Measurements from ENCODE around the gene NOS2. TPM values are rescaled to one million over a fixed set of nuclear protein-coding genes. Genes with fewer than 3 reads are reported as not detected.
"Not testable (repeated sequence)": the region's sequence is repeated elsewhere in the genome, so short reads cannot be mapped to it uniquely, and the experiment has no call there.

Gene NOS2
- total RNA-seq, 1 donor from 2014 or later: 0.25 TPM

GRCh38 chr17:27748360-27748825 lies 51.9 kb downstream of the NOS2 start:
- Mint-ChIP-seq H3K4me1 (ENCODE audit: low read depth, unreplicated experiment) (peaks cover 6% of the 10 kb centered on the region), H3K27me3 (ENCODE audit: unreplicated experiment) (peaks cover 10% of the 10 kb centered on the region), H3K4me3 (ENCODE audit: unreplicated experiment) (no peak overlapping the region), H3K27ac (ENCODE audit: unreplicated experiment) (no peak overlapping the region), H3K9me3 (ENCODE audit: unreplicated experiment) (peaks cover 6% of the 10 kb centered on the region), H3K36me3 (ENCODE audit: unreplicated experiment) (no peaks in the 10 kb centered on the region)
- DNase-seq: no peak
- TF ChIP-seq, protein P1, sequence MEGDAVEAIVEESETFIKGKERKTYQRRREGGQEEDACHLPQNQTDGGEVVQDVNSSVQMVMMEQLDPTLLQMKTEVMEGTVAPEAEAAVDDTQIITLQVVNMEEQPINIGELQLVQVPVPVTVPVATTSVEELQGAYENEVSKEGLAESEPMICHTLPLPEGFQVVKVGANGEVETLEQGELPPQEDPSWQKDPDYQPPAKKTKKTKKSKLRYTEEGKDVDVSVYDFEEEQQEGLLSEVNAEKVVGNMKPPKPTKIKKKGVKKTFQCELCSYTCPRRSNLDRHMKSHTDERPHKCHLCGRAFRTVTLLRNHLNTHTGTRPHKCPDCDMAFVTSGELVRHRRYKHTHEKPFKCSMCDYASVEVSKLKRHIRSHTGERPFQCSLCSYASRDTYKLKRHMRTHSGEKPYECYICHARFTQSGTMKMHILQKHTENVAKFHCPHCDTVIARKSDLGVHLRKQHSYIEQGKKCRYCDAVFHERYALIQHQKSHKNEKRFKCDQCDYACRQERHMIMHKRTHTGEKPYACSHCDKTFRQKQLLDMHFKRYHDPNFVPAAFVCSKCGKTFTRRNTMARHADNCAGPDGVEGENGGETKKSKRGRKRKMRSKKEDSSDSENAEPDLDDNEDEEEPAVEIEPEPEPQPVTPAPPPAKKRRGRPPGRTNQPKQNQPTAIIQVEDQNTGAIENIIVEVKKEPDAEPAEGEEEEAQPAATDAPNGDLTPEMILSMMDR (IDR thresholded peaks at IDR 0.05; ENCODE audit: partially characterized antibody, unreplicated experiment): no peak

GRCh38 chr17:27747462-27748359 lies 52.6 kb downstream of the NOS2 start:
- H3K27me3 Mint-ChIP-seq (ENCODE audit: unreplicated experiment): peaks cover 10% of the 10 kb centered on the region
- H3K4me3 Mint-ChIP-seq (ENCODE audit: unreplicated experiment): no peak overlapping the region
- H3K36me3 Mint-ChIP-seq (ENCODE audit: unreplicated experiment): no peaks in the 10 kb centered on the region
- no peak overlapping the region for H3K27ac Mint-ChIP-seq (ENCODE audit: unreplicated experiment)
- H3K4me1 Mint-ChIP-seq (ENCODE audit: low read depth, unreplicated experiment): peaks cover 6% of the 10 kb centered on the region
- H3K9me3 Mint-ChIP-seq (ENCODE audit: unreplicated experiment): peaks cover 6% of the 10 kb centered on the region
- TF ChIP-seq, protein P1 (IDR thresholded peaks at IDR 0.05; ENCODE audit: partially characterized antibody, unreplicated experiment): peak; percentile 52
- DNase-seq: no peak

DNA sequence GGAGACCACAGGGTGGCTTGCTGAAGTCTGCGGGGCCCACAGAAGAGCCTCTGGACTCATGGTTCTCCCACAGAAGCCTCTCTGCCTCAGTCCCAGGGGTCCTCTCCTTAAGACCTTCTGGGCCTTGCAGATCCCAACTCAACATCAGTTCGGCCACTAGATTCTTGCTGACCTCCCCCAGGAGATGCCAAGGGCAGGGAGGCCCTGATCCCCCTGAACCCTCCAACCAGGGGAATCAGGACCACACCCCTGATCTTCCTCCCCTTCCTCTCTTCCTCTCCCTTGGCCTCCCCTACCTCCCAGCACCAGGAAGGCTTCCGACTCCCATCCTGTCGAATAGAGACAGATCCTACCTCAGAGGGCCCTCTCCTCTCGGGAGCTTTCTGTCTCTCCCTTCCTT lies 53.4 kb downstream of the NOS2 start:
- Mint-ChIP-seq H3K4me3 (ENCODE audit: unreplicated experiment) (no peak overlapping the region), H3K27ac (ENCODE audit: unreplicated experiment) (no peak overlapping the region), H3K9me3 (ENCODE audit: unreplicated experiment) (peaks cover 6% of the 10 kb centered on the region), H3K36me3 (ENCODE audit: unreplicated experiment) (no peaks in the 10 kb centered on the region), H3K4me1 (ENCODE audit: low read depth, unreplicated experiment) (peaks cover 6% of the 10 kb centered on the region), H3K27me3 (ENCODE audit: unreplicated experiment) (peaks cover 10% of the 10 kb centered on the region)
- no peak for DNase-seq
- TF ChIP-seq, protein P1 (IDR thresholded peaks at IDR 0.05; ENCODE audit: partially characterized antibody, unreplicated experiment): no peak

DNA sequence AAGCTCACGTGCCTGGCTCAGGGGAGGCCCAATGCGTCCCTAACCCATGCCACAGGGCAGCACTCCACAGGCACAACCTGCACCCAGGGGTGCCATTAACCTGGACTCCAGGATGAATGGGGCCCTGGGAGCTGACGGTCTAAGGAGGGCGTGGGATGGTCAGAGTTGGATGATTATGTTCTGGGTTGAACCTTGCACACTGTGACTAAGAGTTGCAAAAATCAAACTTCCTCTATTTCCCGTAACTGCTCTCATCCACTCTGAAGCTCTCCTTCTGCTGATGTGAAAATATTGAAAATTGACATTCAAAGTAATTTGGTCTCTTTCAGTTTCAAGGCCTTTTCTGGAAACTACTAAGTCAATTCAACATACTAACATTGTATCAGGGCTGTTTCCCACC lies 54.0 kb downstream of the NOS2 start:
- H3K36me3 Mint-ChIP-seq (ENCODE audit: unreplicated experiment); H3K27ac Mint-ChIP-seq (ENCODE audit: unreplicated experiment); H3K27me3 Mint-ChIP-seq (ENCODE audit: unreplicated experiment); H3K4me1 Mint-ChIP-seq (ENCODE audit: low read depth, unreplicated experiment); H3K4me3 Mint-ChIP-seq (ENCODE audit: unreplicated experiment); DNase-seq; H3K9me3 Mint-ChIP-seq (ENCODE audit: unreplicated experiment): not testable (repeated sequence)

- not testable (repeated sequence) for H3K4me1 Mint-ChIP-seq (ENCODE audit: low read depth, unreplicated experiment); H3K36me3 Mint-ChIP-seq (ENCODE audit: unreplicated experiment); H3K27me3 Mint-ChIP-seq (ENCODE audit: unreplicated experiment); DNase-seq; H3K9me3 Mint-ChIP-seq (ENCODE audit: unreplicated experiment); H3K27ac Mint-ChIP-seq (ENCODE audit: unreplicated experiment); H3K4me3 Mint-ChIP-seq (ENCODE audit: unreplicated experiment)
Measured at GRCh38 chr17:27745207-27745830, 55.0 kb downstream of the NOS2 start.

All from glutamatergic neuron (in vitro differentiated cells).